Ammon's horn (tissue), 1 donor: ENCODE data around the gene CFAP52.
A peak's percentile ranks its signal among the peaks of the same experiment; 100 is the strongest.
"Not testable (repeated sequence)": the region's sequence is repeated elsewhere in the genome, so short reads cannot be mapped to it uniquely, and the experiment has no call there.

ENCODE experiments used
- DNase-seq: peaks from one replicate; pipeline ENCODE4 v3.0.0-alpha.2; 2016; ENCODE audit warnings: low spot score

The CFAP52 gene

GRCh38 chr17:9645851-9646545 is 69.6 kb downstream of the CFAP52 start:
- DNase-seq = peak; percentile 22

GRCh38 chr17:9646546-9646885 is 70.1 kb downstream of the CFAP52 start:
- DNase-seq = no peak

DNA sequence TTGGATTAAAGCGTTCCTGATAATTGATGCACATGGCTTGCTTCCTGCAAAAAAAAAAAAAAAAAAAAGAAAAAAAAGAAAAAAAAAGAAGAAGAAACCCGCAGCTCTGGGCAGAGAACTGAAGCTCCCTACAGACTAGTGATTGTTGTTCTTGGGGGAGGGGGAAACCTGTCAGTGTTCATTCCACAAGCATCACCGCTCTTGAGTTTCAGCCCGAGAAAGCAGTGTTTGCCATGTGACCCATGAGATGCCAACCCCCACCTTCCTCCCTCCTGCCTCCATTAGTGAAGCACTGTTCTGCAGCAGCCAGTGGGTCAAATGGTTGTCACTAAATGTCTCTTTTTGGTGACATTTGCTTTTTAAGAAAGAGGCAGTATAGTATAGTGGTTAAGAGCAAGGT is 70.6 kb downstream of the CFAP52 start:
- DNase-seq = no peak

- DNase-seq = no peak
Observed at GRCh38 chr17:9648521-9649110, 72.2 kb downstream of the CFAP52 start.

DNA sequence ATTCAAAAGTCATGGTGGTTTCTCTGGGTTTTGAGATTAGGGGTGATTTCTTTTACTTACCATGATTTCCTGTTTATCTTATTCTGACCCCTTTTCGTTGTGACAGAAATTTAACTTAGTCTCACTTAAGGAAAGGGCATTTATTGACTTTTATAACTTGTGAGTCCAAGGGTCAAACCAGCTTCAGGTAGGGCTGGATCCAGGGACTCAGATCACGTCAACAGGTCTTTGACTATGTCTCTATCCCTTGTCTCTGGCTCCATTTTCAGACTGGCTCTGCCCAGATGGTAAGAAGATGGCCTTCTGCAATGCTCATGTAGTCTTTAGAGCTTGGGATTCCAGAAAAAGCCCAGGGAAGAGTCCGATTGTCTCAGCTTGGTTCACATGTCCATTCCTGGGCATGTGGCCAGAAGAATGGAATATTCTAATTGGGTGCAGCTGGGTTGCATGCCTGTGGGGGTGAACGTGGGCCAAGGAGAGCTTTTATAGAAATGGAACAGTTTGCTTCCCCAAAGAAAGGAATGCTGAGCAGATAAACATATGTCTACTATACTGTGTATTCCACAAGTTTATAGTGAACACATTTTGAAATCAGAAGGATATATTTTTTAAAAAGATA is 82.3 kb downstream of the CFAP52 start:
- DNase-seq = no peak

GRCh38 chr17:9661027-9661426 is 84.6 kb downstream of the CFAP52 start:
- no peak for DNase-seq

- not testable (repeated sequence) for DNase-seq
Observed at GRCh38 chr17:9663511-9663910, 87.1 kb downstream of the CFAP52 start.

- DNase-seq = no peak
Observed at GRCh38 chr17:9666461-9667050, 90.1 kb downstream of the CFAP52 start.

DNA sequence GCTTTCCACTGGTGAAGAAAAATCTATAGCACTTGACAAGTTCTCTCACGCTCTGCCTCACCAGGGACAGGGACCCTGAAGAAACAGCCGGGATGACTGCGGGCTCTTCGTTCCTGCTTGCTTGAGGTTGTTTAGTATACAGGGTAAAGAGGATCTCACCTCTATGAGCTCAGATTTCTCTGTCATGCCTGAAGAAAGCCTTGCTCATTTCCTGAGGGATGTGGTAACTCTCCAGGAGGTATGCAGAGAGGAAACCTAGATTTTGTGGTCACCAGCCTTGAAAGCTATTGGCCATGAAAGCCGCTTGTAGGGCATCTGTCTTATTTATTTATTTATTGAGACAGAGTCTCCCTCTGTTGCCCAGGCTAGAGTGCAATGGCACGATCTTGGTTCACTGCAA is 92.1 kb downstream of the CFAP52 start:
- no peak for DNase-seq

GRCh38 chr17:9669551-9670008 is 93.1 kb downstream of the CFAP52 start:
- no peak for DNase-seq

- no peak for DNase-seq
Observed at GRCh38 chr17:9670596-9670995, 94.2 kb downstream of the CFAP52 start.

- no peak for DNase-seq
Observed at GRCh38 chr17:9671559-9671958, 95.1 kb downstream of the CFAP52 start.

- DNase-seq = no peak
Observed at GRCh38 chr17:9672266-9672665, 95.8 kb downstream of the CFAP52 start.

- no peak for DNase-seq
Observed at GRCh38 chr17:9672691-9673090, 96.2 kb downstream of the CFAP52 start.

GRCh38 chr17:9676084-9676483 is 99.6 kb downstream of the CFAP52 start:
- no peak for DNase-seq

DNA sequence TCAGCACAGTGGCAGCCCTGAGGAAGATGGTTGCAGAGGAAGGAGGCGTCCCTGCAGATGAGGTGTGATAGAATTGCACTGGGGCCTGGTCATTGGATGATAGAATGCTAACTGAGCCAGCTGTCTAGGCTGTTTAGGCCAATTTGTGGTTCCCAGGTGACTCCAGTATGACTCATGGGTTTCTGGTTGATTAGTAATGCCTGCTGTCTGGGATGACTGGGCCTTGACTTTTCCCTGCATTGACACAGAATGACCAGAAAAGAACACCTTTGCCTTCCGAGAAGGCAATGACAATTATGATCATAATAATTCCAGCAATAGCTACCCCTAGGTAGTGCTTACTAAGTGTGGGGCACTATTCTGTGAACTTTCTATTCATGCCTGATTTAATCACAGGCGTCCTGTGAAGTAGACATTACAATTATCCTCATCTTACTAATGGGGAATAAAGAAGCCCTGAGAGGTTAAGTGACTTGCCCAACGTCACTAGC is 100.4 kb downstream of the CFAP52 start:
- no peak for DNase-seq

DNA sequence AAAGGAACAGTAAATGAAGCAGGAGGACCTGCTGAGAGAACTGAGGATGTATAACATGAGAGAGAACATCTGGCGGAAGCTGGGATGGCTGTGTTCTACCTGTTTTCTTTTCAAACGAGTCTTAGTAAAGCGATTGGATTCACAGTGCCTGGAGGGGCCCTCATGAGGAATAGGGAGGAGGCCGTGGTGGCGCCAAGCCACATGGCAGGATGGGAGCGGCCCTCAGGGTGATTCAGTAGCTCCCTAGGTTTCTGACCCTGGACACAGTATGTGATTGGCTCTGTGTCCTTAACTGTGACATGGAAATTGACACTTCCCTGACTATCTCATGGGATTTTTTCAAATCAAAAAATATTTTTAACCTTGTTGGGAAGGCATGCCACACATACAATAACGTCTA is 101.0 kb downstream of the CFAP52 start:
- DNase-seq = no peak

GRCh38 chr17:9677896-9678295 is 101.5 kb downstream of the CFAP52 start:
- DNase-seq = no peak

DNA sequence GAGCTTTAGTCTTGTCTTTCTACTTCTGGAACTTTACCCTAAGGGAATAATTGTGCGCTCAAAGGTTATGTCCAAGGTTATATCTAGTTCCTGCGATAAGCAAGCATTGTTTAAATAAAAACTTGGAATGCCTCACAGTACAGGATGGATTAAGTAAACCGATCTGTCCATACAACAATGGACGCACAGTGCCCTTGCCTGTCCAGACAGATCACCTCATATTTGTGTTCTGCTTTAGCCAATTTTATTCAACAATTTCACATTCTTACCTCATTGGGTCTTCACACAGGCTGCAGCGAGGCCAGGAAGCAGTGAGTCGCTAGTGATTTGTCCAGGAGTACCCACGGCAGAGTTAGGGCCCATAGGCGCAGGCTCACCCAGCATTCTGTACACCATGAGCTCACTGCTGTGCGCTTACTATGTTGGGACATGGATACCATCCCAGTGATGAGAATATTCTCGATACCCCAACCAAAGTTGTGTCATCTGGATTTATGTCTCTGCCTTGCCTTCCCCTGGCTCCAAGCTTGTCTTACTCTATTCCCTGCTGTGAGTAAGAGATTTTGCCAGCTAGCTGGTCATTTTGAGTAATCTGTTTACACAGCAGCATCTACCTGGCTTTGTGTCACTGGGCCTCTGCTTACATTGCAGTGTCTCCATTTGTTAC is 108.6 kb downstream of the CFAP52 start:
- no peak for DNase-seq
